Keratinocyte (primary cell): ENCODE data around the gene FAM13B. TPM values are rescaled to one million over a fixed set of nuclear protein-coding genes. Genes with fewer than 3 reads are reported as not detected.

Source experiments
- DNase-seq: peaks from one replicate; pipeline ENCODE4 v3.0.0-alpha.2; 2011; ENCODE audit warnings: low read depth, missing footprints, low spot score
- FAIRE-seq: peaks from 2 replicates; lab custom pipeline; 2011; peaks lifted over from hg19 to GRCh38; lab: Jason Lieb, UNC
- H2AFZ ChIP-seq: 2 replicates; pipeline ENCODE4 v1.6.0; 2012; ENCODE audit warnings: low read length, control low read depth, inconsistent platforms; ENCODE audit not compliant: control insufficient read depth
- H3K27ac ChIP-seq: 2 replicates; pipeline ENCODE4 v1.5.1; 2011; ENCODE audit warnings: low read length; ENCODE audit not compliant: control insufficient read depth, insufficient read depth
- H3K27me3 ChIP-seq: 3 replicates; pipeline ENCODE4 v1.6.0; 2011; ENCODE audit warnings: low read length; ENCODE audit not compliant: control insufficient read depth, insufficient read depth; ENCODE audit errors: extremely low read depth
- H3K36me3 ChIP-seq, 2 experiments: 2 replicates in 1 of 2; 3 replicates in 1 of 2; pipeline ENCODE4 v1.5.1; 2011; ENCODE audit warnings: low read length in 2 of 2, mild to moderate bottlenecking in 1 of 2; ENCODE audit not compliant: control insufficient read depth in 2 of 2, insufficient read depth in 2 of 2; ENCODE audit errors: extremely low read depth in 1 of 2
- H3K4me1 ChIP-seq: 3 replicates; pipeline ENCODE4 v1.5.1; 2011; ENCODE audit warnings: low read length; ENCODE audit not compliant: control insufficient read depth, insufficient read depth; ENCODE audit errors: extremely low read depth
- H3K4me2 ChIP-seq: 3 replicates; pipeline ENCODE4 v1.6.0; 2011; ENCODE audit warnings: low read depth, low read length; ENCODE audit not compliant: control insufficient read depth, insufficient read depth; ENCODE audit errors: extremely low read depth
- H3K4me3 ChIP-seq, 3 experiments: fragments of 200-600 bp in 1 of 3; sonication (generic) in 1 of 3; 2 replicates in 2 of 3; 3 replicates in 1 of 3; pipeline ENCODE4 v1.5.1; 2011 to 2016; ENCODE audit warnings: low read length in 3 of 3, mild to moderate bottlenecking in 3 of 3, control low read depth in 2 of 3, inconsistent platforms in 1 of 3, low read depth in 1 of 3, mixed read lengths in 1 of 3, mixed run types in 1 of 3, moderate library complexity in 1 of 3; ENCODE audit not compliant: control insufficient read depth in 2 of 3, insufficient read depth in 2 of 3; ENCODE audit errors: extremely low read depth in 1 of 3
- H3K79me2 ChIP-seq: 2 replicates; pipeline ENCODE4 v1.6.0; 2012; ENCODE audit warnings: low read length; ENCODE audit not compliant: control insufficient read depth, insufficient read depth
- H3K9ac ChIP-seq: 3 replicates; pipeline ENCODE4 v1.6.0; 2011; ENCODE audit warnings: low read length; ENCODE audit not compliant: control insufficient read depth, insufficient read depth; ENCODE audit errors: extremely low read depth
- H3K9me1 ChIP-seq: 3 replicates; pipeline ENCODE4 v1.6.0; 2011; ENCODE audit warnings: low read length; ENCODE audit not compliant: control insufficient read depth, insufficient read depth; ENCODE audit errors: extremely low read depth
- H3K9me3 ChIP-seq: 2 replicates; pipeline ENCODE4 v1.5.1; 2012; ENCODE audit warnings: low read depth, low read length; ENCODE audit not compliant: control insufficient read depth
- H4K20me1 ChIP-seq: 3 replicates; pipeline ENCODE4 v1.6.0; 2011; ENCODE audit warnings: low read length; ENCODE audit not compliant: control insufficient read depth, insufficient read depth; ENCODE audit errors: extremely low read depth
- CTCF ChIP-seq, 3 experiments: IDR thresholded peaks in 1 of 3; conservative IDR thresholded peaks in 1 of 3; optimal IDR thresholded peaks in 1 of 3; 2 replicates in 2 of 3; 3 replicates in 1 of 3; pipeline versions ENCODE3 to v1.5.1; 2011; ENCODE audit warnings: low read length in 3 of 3, mild to moderate bottlenecking in 3 of 3, moderate library complexity in 2 of 3, control low read depth in 1 of 3, inconsistent platforms in 1 of 3; ENCODE audit not compliant: insufficient read depth in 2 of 3; ENCODE audit errors: extremely low read depth in 1 of 3
- EZH2 ChIP-seq: IDR thresholded peaks from one replicate; pipeline ENCODE4 v1.6.1; 2012; ENCODE audit warnings: inconsistent platforms, mild to moderate bottlenecking, low read length, moderate library complexity
- dilution Hi-C: fragments of 300-500 bp; cut with MboI; formaldehyde crosslinking; loops from one replicate; pipeline ENCODE4 v1.7.0; 2020; ENCODE audit warnings: low sequenced_read_pairs; ENCODE audit not compliant: extremely low pct_ligation_motif_present
- polyA plus RNA-seq, 5 experiments: library from polyadenylated mRNA; depleted of rRNA in 3 of 5; stranded (reverse) in 3 of 5; stranded (forward) in 1 of 5; unstranded in 1 of 5; fragments of >200 nt; gene quantifications; 1 replicate in 1 of 5; 2 replicates in 3 of 5; 3 replicates in 1 of 5; pipeline versions ENCODE4 v1.2.1 to v1.2.3, GENCODE V29; 2011 to 2012; ENCODE audit warnings: missing spikeins in 2 of 5, low read depth in 1 of 5, low replicate concordance in 1 of 5

Gene FAM13B
- polyA plus RNA-seq, 1 donor (not counting 4 experiments of a cell fraction or from before 2014, with no cell fraction given), result 12.9 TPM

- no peak overlapping the region for H3K9ac ChIP-seq
- DNase-seq, result no peak
- no peak overlapping the region for H3K4me2 ChIP-seq
- no peak overlapping the region for H3K4me3 ChIP-seq
- H3K27me3 ChIP-seq, result no peaks in the 10 kb centered on the region
- H3K9me1 ChIP-seq, result no peaks in the 10 kb centered on the region
- FAIRE-seq, result no peak
- no peaks in the 10 kb centered on the region for H3K79me2 ChIP-seq
- TF ChIP-seq CTCF (optimal IDR thresholded peaks at IDR 0.05 in 1 of 3, IDR thresholded peaks at IDR 0.05 in 1 of 3, conservative IDR thresholded peaks at IDR 0.05 in 1 of 3; ENCODE audit: extremely low read depth in 1 of 3, insufficient read depth in 2 of 3, low read length in 3 of 3) (peak; percentile 24 to 60 (median 34)), EZH2 (no peak)
- H3K27ac ChIP-seq, result no peak overlapping the region
- H2AFZ ChIP-seq, result no peak overlapping the region
- H3K36me3 ChIP-seq, result no peaks in the 10 kb centered on the region
- no peaks in the 10 kb centered on the region for H3K4me1 ChIP-seq
- dilution Hi-C loops, result no loop called here
- no peaks in the 10 kb centered on the region for H4K20me1 ChIP-seq
- no peaks in the 10 kb centered on the region for H3K9me3 ChIP-seq
Measured at GRCh38 chr5:138065102-138065501, 32.2 kb upstream of the FAM13B start.

- Histone ChIP-seq H3K9me1 (no peaks in the 10 kb centered on the region), H3K4me1 (no peaks in the 10 kb centered on the region), H3K9ac (no peak overlapping the region), H3K4me3 (no peak overlapping the region), H4K20me1 (no peaks in the 10 kb centered on the region), H3K36me3 (no peaks in the 10 kb centered on the region), H2AFZ (no peak overlapping the region), H3K27ac (no peak overlapping the region), H3K4me2 (no peak overlapping the region), H3K9me3 (no peaks in the 10 kb centered on the region), H3K79me2 (no peaks in the 10 kb centered on the region), H3K27me3 (no peaks in the 10 kb centered on the region)
- FAIRE-seq (no peak), DNase-seq (no peak)
- dilution Hi-C loops, result no loop called here
- no peak for TF ChIP-seq CTCF (optimal IDR thresholded peaks at IDR 0.05 in 1 of 3, IDR thresholded peaks at IDR 0.05 in 1 of 3, conservative IDR thresholded peaks at IDR 0.05 in 1 of 3; ENCODE audit: extremely low read depth in 1 of 3, insufficient read depth in 2 of 3, low read length in 3 of 3)
- TF ChIP-seq EZH2, result no peak
Measured at GRCh38 chr5:138064526-138064925, 31.6 kb upstream of the FAM13B start.
